22Rv1 (cell line): Measurements from ENCODE around the gene PPARD.

Source experiments
- H3K27ac ChIP-seq: fragments of 450-650 bp; 2 replicates; pipeline ENCODE4 v1.5.1; 2017
- CTCF ChIP-seq: fragments of 450-650 bp; IDR thresholded peaks from 2 replicates; pipeline ENCODE4 v1.5.1; 2017; ENCODE audit warnings: mild to moderate bottlenecking
- ZFX ChIP-seq: fragments of 450-650 bp; IDR thresholded peaks from 2 replicates; pipeline ENCODE4 v1.6.1; 2017; ENCODE audit warnings: antibody characterized with exemption, borderline replicate concordance

The PPARD gene

DNA sequence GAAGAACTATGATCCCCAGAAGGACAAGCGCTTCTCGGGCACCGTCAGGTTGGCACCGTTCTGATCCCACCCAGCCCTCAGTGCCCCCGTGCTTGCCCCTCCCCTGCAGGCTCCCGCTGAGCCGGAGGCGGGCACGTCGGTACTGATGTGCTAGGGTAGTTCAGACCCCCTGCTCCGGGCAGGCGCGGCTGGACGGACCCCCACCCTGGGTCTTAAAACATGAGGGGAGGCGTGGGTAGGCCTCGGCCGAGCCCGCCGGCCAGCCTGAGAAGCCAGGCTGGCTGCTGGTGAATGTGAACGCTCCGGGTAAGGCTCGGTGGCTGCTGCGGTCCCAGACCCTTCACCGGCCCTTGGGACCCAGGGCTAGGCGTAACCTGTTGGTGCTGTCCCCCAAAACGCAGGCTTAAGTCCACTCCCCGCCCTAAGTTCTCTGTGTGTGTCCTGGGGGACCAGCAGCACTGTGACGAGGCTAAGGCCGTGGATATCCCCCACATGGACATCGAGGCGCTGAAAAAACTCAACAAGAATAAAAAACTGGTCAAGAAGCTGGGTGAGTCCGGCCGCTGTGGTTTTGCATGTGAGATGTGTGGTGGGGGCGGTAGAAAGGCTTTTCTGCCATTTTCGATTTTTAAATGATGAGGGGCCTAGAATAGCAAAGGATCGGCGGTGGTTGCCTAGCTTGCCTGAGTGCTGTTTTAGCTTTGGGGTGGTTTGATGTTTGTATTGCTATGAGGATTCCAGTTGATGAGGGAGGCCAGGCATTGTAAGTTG is 126.8 kb downstream of the PPARD start:
- no peak for TF ChIP-seq CTCF
- no peak for TF ChIP-seq ZFX
- H3K27ac ChIP-seq, result peak overlapping the region; percentile 94

GRCh38 chr6:35469751-35470662 is 127.6 kb downstream of the PPARD start:
- TF ChIP-seq CTCF (no peak), ZFX (no peak)

GRCh38 chr6:35470663-35471120 is 128.3 kb downstream of the PPARD start:
- peak overlapping the region; percentile 94 for H3K27ac ChIP-seq
- TF ChIP-seq ZFX (no peak), CTCF (no peak)

More at GRCh38 chr6:35469751-35470662, 127.6 kb downstream of the PPARD start:
- peak overlapping the region; percentile 94 for H3K27ac ChIP-seq

DNA sequence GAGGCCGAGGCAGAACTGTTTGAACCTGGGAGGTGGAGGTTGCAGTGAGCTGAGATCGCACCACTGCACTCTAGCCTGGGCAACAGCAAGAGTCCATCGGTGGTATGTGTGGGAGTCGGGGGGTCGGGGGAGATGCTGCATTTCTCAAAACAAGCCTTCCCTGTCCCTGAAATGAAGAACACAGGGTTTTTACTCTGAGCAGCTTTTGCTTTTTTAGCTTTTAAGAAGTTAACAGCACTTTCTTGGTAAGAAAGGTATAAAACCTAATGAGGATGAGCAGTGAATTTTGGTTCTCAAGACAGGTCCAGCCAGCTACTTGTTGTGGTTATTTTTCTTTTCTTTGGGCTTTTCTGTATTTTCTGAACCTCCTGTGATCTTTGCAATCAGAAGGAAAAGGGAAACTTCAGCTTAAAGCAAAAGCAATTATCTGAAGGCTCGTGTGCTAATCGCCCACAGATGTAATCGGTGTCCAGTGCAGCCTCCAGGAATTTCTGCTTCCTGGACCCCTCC is 129.5 kb downstream of the PPARD start:
- TF ChIP-seq CTCF (no peak), ZFX (no peak)
- peak overlapping the region; percentile 94 for H3K27ac ChIP-seq

- peak overlapping the region; percentile 94 for H3K27ac ChIP-seq
- TF ChIP-seq ZFX (no peak), CTCF (no peak)
Measured at GRCh38 chr6:35473075-35473849, 130.9 kb downstream of the PPARD start.

GRCh38 chr6:35473850-35474130 is 131.4 kb downstream of the PPARD start:
- TF ChIP-seq ZFX (no peak), CTCF (no peak)
- H3K27ac ChIP-seq, result peak overlapping the region; percentile 94
